GM18951 (cell line): ENCODE results near the gene CCDC170.
"Not testable (repeated sequence)": the region's sequence is repeated elsewhere in the genome, so short reads cannot be mapped to it uniquely, and the experiment has no call there.

ENCODE experiments used
- POLR2A ChIP-seq: IDR thresholded peaks from 4 replicates; pipeline ENCODE4 v1.6.1; 2011; ENCODE audit warnings: mild to moderate bottlenecking; ENCODE audit not compliant: insufficient read length, insufficient read depth; ENCODE audit errors: extremely low read depth
- in situ Hi-C: fragments of 300-500 bp; cut with MboI; formaldehyde crosslinking; loops from one replicate; pipeline ENCODE4 v1.12.0; 2022; ENCODE audit warnings: low sequenced_read_pairs, mixed read lengths, inconsistent platforms; ENCODE audit not compliant: unreplicated experiment

Gene CCDC170

DNA sequence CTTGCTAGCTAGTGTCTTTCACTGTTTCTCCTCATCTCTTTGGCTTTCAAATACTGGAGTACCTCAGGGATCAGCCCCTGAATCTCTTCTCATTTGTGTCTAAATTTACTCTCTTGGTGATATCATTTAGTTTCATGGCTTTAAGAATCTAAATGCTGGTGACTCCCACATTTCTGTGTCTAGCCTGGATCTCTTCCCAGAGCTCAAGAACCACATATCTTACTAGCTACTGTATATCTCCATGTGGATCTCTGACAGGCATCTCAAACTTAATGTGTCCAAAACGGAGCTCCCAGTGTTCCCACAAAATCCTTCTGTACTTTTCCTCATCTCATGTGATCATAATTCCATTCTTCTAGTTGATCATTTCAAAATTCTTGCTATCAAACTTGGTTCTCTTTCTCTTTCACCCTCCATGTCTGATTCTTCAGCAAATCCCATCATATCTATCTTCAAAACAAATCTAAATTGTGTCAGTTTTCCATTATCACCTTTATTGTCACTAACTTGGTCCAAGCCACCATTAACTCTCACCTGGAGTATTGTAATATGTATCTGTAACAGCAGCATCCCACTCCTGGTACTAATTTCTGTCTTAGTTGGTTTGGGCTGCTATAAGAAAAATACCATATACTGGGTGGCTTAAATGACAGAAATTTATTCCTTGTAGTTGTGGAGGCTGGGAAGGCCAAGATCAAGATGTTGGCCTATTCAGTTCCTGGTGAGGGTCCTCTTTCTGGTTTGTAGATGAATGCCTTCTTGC lies 45.9 kb downstream of the CCDC170 start:
- no peak for TF ChIP-seq POLR2A
- in situ Hi-C loops, result no loop called here

DNA sequence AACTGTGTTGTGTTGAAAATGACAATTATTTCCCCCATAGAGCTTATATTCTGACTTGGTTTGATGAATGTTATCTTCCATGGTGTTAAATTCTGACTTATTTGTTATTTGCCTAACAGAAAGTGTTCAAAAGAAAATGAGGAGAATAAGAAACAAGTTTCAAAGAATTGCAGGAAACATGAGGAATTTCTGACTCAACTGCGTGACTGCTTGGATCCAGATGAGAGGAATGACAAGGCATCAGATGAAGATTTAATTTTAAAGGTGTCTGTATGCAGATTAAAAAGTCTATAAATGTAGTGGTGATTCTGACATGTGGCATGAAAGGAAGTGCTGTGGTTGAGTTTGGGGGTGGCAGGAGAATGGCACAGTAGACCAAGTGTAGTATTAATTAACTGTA lies 50.6 kb downstream of the CCDC170 start:
- no peak for TF ChIP-seq POLR2A
- in situ Hi-C loops, result no loop called here

DNA sequence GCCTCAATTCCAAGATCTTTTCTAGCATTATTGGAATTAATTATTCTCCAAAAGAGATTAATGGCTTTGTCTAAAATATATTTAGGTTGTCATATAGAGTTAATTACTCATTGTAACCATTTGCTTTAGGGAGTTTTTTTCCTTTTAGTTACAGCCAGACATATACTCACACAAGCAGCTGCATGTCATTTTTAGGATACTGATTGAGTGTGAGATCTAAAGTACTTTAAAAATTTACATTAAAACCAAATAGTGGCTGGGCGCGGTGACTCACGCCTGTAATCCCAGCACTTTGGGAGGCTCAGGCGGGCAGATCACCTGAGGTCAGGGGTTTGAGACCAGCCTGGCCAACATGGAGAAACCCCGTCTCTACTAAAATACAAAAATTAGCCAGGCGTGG lies 51.1 kb downstream of the CCDC170 start:
- in situ Hi-C loops, result not testable (repeated sequence)

DNA sequence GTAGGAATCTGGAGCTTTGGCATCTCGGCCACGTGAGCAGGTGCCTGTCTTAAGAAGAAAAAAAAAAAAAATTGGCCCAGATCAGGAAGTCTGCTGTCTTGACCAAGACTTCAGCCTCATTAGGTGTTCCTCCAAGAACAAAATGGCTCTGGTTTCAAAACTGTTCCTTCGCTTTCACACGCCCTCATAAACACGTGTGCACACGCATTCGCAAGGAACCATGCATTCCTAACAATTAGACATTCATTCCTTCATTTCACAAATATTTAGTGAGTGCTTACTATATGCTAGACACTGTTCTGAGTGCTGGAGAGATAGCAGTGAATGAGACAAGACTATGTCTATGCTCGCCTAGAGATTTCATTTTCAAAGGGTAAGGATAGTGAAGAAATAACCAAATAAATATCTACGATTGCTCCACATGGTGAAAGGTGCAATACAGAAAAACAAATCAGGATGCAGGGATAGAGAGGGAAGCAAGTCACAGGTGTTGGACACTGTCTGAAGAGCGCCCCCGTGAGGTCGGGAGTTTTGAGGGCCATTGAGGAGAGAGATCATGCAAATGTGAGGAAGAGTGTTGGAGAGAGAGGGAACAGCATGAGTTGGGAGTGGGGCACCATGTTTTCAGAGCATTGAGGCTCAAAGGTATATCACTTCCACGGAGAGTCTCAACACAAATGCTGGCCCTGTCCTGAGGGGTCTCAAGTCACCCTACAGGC lies 53.3 kb downstream of the CCDC170 start:
- in situ Hi-C loops, result no loop called here
- TF ChIP-seq POLR2A, result no peak

DNA sequence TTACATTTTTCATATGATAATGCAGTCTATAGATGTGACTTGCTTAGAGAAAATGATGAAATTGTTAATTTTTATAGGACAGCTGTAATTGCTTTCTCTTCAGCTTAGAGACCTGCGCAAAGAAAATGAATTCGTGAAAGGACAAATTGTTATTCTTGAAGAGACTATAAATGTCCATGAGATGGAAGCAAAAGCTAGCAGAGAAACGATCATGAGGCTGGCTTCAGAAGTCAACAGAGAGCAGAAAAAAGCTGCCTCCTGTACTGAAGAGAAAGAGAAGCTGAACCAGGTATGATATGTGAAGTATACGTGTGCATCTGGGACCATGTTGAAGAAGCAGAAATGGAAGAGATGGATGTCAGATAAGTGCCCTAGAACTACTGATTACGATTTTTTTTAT lies 54.4 kb downstream of the CCDC170 start:
- no peak for TF ChIP-seq POLR2A
- in situ Hi-C loops, result no loop called here

DNA sequence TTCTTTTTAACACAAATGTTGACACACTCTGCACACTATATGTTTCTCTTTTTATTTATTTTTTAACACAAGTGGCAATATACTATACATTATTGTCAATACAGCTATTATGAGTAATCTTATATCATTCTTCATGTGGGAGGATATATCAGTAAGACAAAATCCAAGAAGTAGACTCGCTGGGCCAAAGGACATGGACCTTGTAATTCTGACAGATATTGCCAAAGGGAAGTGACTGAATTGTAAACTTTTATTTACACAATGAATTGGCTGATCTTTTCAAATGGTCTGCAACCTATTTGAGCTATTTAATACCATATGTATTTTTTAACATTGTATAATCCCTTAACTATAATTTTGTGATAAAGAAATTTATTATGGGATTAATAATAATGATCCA lies 56.0 kb downstream of the CCDC170 start:
- in situ Hi-C loops, result no loop called here
- no peak for TF ChIP-seq POLR2A

DNA sequence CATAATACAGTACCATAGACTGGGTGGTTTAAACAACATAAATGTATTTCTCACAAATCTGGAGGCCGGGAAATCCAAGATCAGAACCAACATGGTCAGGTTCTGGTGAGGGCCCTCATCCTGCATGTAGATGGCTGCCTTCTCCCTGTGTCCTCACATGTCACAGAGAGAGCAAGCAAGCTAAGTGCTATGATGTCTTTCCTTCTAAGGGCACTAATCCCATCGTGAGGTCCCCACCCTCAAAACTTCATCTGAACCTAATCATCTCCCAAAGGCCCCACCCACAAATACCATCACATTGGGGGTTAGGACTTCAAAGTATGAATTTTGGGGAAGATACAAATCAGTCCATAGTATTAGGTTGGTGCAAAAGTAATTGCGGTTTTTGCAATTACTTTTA lies 56.8 kb downstream of the CCDC170 start:
- TF ChIP-seq POLR2A, result no peak
- in situ Hi-C loops, result no loop called here

DNA sequence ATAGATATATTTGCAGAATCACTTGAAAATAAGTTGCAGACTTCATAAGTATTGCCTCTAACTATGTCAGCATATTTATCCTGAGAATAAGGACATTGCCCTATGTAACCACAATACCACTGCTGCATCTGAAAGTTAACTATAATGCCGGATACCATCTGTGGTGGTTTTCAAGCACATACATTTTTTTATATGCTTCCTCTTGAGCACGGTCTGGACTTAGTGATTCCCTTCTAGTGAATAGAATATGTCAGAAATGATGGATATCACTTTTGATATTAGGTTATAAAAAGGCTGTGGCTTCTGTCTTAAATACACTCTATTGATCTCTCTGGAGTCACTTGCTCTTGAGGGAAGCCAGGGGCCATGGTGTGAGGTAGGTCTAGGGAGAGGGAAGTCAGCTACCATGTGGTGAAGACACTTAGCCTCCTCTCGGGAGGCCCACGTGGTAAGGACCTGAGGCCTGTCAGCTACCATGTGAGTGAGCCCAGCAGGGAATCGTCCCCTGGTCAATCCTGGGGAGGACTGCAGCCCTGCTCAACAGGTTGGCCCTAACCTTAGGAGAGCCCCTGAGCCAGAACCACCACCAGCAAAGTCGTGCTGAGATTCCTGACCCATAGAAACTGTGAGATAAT lies 57.5 kb downstream of the CCDC170 start:
- TF ChIP-seq POLR2A, result no peak
- in situ Hi-C loops, result no loop called here

DNA sequence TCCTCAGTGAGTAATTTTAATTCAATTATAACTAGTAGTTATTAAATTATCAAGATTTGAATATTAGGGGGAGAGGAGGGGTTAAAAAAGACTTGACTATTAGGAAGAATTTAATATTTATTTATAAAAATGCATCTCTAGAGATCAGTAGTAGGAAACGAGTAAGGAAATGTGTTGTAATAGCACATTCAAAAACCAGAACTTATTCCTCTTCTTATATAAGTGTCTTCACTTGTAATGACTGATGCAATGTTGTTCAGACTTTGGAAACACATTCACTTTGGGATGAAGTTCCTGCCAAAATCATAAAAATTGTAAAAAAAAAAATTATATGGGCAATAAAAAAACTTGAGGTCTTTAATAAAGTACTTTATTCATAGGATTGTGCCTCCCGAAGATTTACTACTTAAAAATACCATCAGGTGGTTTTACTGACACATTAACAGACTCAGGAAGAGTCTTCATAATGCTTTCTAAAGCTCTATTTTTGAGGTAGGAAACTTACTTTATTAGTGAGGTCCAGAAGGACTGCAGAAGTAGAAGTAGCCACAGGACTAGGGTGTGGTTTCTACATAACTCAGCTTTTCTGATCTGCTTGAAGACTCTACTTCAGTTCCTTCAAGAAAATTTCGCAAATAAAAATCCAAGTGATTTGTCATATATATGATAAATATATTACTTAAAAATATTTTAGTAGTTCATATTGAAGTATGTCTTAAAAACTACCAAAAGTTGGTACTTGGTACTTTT lies 59.8 kb downstream of the CCDC170 start:
- in situ Hi-C loops, result no loop called here
- TF ChIP-seq POLR2A, result no peak

DNA sequence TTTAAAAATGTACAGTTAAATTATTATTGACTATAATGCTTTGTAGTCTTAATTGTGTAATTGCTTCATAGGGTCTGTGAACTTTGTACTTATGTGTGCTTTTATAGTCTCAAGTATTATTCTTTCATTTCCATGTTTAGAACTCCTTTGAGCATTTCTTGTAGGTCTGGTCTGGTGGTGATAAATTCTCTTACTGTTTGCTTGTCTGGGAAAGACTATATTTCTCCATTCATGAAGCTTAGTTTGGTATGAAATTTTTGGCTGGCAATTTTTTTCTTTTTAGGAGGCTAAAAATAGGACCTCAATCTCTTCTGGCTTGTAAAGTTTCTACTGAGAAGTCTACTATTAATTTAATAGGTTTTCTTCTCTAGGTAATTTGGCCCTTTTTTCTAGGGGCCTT lies 67.4 kb downstream of the CCDC170 start:
- TF ChIP-seq POLR2A, result no peak
- in situ Hi-C loops, result no loop called here

DNA sequence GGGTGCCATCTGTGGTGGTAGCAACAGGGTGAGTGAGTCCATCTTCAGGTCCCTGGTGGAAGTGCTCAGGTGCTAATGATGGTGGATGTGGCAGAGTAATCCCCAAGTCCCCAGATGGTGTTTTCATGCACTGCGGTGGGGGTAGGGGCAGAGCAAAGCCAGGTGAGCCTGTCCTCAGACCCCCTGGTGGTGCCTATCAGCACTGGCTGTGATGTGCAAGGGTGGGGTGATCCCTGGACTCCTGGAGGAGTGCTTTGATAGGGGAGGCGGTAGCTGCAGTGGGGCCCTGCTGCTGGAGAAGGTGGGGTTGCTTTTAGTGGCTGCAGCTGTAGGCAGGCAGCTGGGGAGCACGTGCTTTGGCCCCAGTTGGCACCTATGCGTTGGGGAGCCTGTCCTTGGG lies 70.8 kb downstream of the CCDC170 start:
- TF ChIP-seq POLR2A, result no peak
- in situ Hi-C loops, result no loop called here

DNA sequence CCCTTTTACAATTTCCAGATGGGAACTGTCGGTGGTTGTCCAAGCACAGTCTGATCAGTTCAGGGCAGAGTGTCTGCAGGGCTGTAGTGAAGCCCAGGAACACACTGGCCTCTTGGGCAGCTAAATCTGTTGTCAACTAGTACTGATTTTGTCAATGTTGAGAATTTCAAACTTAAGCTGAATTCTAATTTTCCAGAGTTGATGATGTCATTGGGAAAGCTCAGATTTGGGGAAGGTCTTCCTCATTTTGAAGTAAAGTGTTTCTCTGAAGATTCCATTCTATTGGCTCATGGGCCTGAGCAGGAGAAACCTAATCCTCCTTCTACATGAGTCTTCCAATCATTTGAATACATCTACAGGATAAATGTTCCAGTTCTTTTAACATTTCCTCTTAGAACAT lies 72.1 kb downstream of the CCDC170 start:
- in situ Hi-C loops, result no loop called here
- no peak for TF ChIP-seq POLR2A

DNA sequence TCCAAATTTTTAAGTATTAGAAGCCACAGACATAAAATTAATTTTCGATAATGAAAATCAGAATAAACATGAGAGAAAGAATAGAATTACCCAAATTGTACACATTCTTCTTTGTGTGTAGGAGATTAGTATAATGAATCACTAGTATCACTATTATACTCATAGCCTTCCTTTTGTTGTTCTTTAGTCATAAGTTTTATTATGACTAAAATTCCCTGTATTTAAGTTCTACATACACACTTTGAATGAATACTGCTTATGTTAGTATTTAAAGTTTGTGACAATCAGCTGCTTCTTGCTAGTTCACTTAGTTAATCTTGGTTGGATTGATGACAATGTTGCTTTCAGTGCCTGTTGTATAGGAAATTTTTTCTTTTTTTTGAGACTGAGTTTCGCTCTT lies 72.7 kb downstream of the CCDC170 start:
- TF ChIP-seq POLR2A, result no peak
- in situ Hi-C loops, result no loop called here
